IMR-90 (cell line): ENCODE data around the gene CPN2. TPM values are rescaled to one million over a fixed set of nuclear protein-coding genes. Genes with fewer than 3 reads are reported as not detected.

Source experiments
- ATAC-seq: fragments of 200-7000 bp; cut with Tn5 transposase; 2 replicates; pipeline ENCODE4 v1.9.1; 2020; ENCODE audit warnings: low read depth, mild to moderate bottlenecking, moderate library complexity
- BruUV-seq: library from RNA; stranded (reverse); fragments of 400-500 nt; replicated peaks from 2 replicates; lab custom pipeline; 2021; lab: Mats Ljungman, UMichigan
- CTCF ChIA-PET: fragments of 300-600 bp; formaldehyde crosslinking; extraction: SDS; loops from one replicate; lab custom pipeline; 2021; ENCODE audit warnings: antibody characterized with exemption; lab: Yijun Ruan, JAX
- POLR2A ChIA-PET: fragments of 300-600 bp; sonication (Branson Sonifier 250); formaldehyde crosslinking; loops from one replicate; lab custom pipeline; 2022; ENCODE audit warnings: antibody characterized with exemption; ENCODE audit not compliant: unreplicated experiment; lab: Charles Lee
- DNase-seq: peaks from one replicate; pipeline ENCODE4 v3.0.0; 2013
- H2AFZ ChIP-seq: replicated peaks from 2 replicates; pipeline ENCODE3; 2013; ENCODE audit warnings: low read length, mild to moderate bottlenecking; ENCODE audit not compliant: poor library complexity
- H2AK5ac ChIP-seq: 2 replicates; pipeline ENCODE4 v1.6.1; 2013; ENCODE audit warnings: low read depth, low read length, inconsistent platforms
- H2AK9ac ChIP-seq: replicated peaks from 2 replicates; pipeline ENCODE3; 2013; ENCODE audit warnings: mild to moderate bottlenecking, low read depth, low read length, moderate library complexity; ENCODE audit not compliant: poor library complexity
- H2BK120ac ChIP-seq: 2 replicates; pipeline ENCODE4 v1.6.1; 2013; ENCODE audit warnings: low read depth, low read length, inconsistent platforms
- H2BK15ac ChIP-seq: 3 replicates; pipeline ENCODE4 v1.6.1; 2013; ENCODE audit warnings: low read depth, low read length, inconsistent platforms
- H2BK20ac ChIP-seq: 2 replicates; pipeline ENCODE4 v1.6.1; 2013; ENCODE audit warnings: low read depth, mild to moderate bottlenecking, inconsistent platforms, low read length, moderate library complexity
- H2BK5ac ChIP-seq: 2 replicates; pipeline ENCODE4 v1.6.1; 2013; ENCODE audit warnings: mild to moderate bottlenecking, low read depth, low read length, inconsistent platforms; ENCODE audit not compliant: poor library complexity, severe bottlenecking
- H3K14ac ChIP-seq: replicated peaks from 2 replicates; pipeline ENCODE4 v1.6.1; 2013; ENCODE audit warnings: low read depth, low read length, inconsistent platforms
- H3K18ac ChIP-seq: 2 replicates; pipeline ENCODE4 v1.6.1; 2013; ENCODE audit warnings: low read depth, low read length, control low read depth
- H3K23ac ChIP-seq: 2 replicates; pipeline ENCODE4 v1.6.1; 2013; ENCODE audit warnings: low read depth, low read length, inconsistent platforms
- H3K27ac ChIP-seq: 2 replicates; pipeline ENCODE4 v1.5.1; 2013; ENCODE audit warnings: mild to moderate bottlenecking, control low read depth, low read length; ENCODE audit not compliant: insufficient read depth
- H3K27me3 ChIP-seq: 2 replicates; pipeline ENCODE4 v1.6.1; 2013; ENCODE audit warnings: low read length; ENCODE audit not compliant: control insufficient read depth, insufficient read depth
- H3K36me3 ChIP-seq: 2 replicates; pipeline ENCODE4 v1.6.1; 2013; ENCODE audit warnings: low read length, mixed read lengths; ENCODE audit not compliant: control insufficient read depth, insufficient read depth
- H3K4ac ChIP-seq: 2 replicates; pipeline ENCODE4 v1.6.1; 2013; ENCODE audit warnings: low read depth, low read length, inconsistent platforms
- H3K4me1 ChIP-seq: 2 replicates; pipeline ENCODE4 v1.6.1; 2013; ENCODE audit warnings: low read length, mixed read lengths; ENCODE audit not compliant: control insufficient read depth, insufficient read depth
- H3K4me2 ChIP-seq: 2 replicates; pipeline ENCODE4 v1.6.1; 2013; ENCODE audit warnings: low read depth, mild to moderate bottlenecking, control low read depth, low read length, moderate library complexity
- H3K4me3 ChIP-seq: 2 replicates; pipeline ENCODE4 v1.5.1; 2013; ENCODE audit warnings: low read depth, mild to moderate bottlenecking, control low read depth, low read length, moderate library complexity; ENCODE audit not compliant: insufficient read depth
- H3K56ac ChIP-seq: 2 replicates; pipeline ENCODE4 v1.6.1; 2013; ENCODE audit warnings: low read length, inconsistent platforms; ENCODE audit not compliant: insufficient read depth; ENCODE audit errors: extremely low read depth
- H3K79me1 ChIP-seq, 2 experiments: 2 replicates each; pipeline ENCODE4 v1.6.1; 2013; ENCODE audit warnings: low read length in 2 of 2, inconsistent platforms in 1 of 2, low read depth in 1 of 2
- H3K9ac ChIP-seq: 2 replicates; pipeline ENCODE4 v1.6.1; 2013; ENCODE audit warnings: low read depth, low read length, control low read depth
- H3K9me1 ChIP-seq: 2 replicates; pipeline ENCODE4 v1.6.1; 2013; ENCODE audit warnings: low read length, inconsistent platforms; ENCODE audit not compliant: insufficient read depth
- H3K9me3 ChIP-seq: 2 replicates; pipeline ENCODE4 v1.6.1; 2013; ENCODE audit warnings: low read length; ENCODE audit not compliant: control insufficient read depth, insufficient read depth
- H4K20me1 ChIP-seq: 2 replicates; pipeline ENCODE4 v1.6.1; 2013; ENCODE audit warnings: low read length, inconsistent platforms; ENCODE audit not compliant: insufficient read depth
- H4K5ac ChIP-seq: 2 replicates; pipeline ENCODE4 v1.6.1; 2013; ENCODE audit warnings: mild to moderate bottlenecking, low read depth, low read length, control low read depth
- H4K8ac ChIP-seq, 2 experiments: 2 replicates each; pipeline ENCODE4 v1.6.1; 2013; ENCODE audit warnings: low read depth in 2 of 2, low read length in 2 of 2, control low read depth in 1 of 2, inconsistent platforms in 1 of 2
- H4K91ac ChIP-seq: 2 replicates; pipeline ENCODE4 v1.6.1; 2013; ENCODE audit warnings: low read depth, low read length, inconsistent platforms; ENCODE audit not compliant: insufficient read depth
- BHLHE40 ChIP-seq: fragments of 150-350 bp; IDR thresholded peaks from 2 replicates; pipeline ENCODE4 v1.6.1; 2016; ENCODE audit warnings: mild to moderate bottlenecking, low read depth, low read length
- CEBPB ChIP-seq: IDR thresholded peaks from 2 replicates; pipeline ENCODE4 v1.6.1; 2012; ENCODE audit warnings: low read depth, low read length, improper control_type of control experiment
- CHD1 ChIP-seq: IDR thresholded peaks from 2 replicates; pipeline ENCODE4 v1.6.1; 2012; ENCODE audit warnings: low read depth, low read length, improper control_type of control experiment
- MAFK ChIP-seq: IDR thresholded peaks from 2 replicates; pipeline ENCODE4 v1.6.1; 2012; ENCODE audit warnings: low read depth, low read length, improper control_type of control experiment
- MAZ ChIP-seq: IDR thresholded peaks from 2 replicates; pipeline ENCODE4 v1.6.1; 2012; ENCODE audit warnings: low read depth, mild to moderate bottlenecking, low read length, improper control_type of control experiment, moderate library complexity, borderline replicate concordance
- NFE2L2 ChIP-seq: fragments of 150-350 bp; IDR thresholded peaks from 2 replicates; pipeline ENCODE4 v1.6.1; 2016; ENCODE audit warnings: low read depth, mild to moderate bottlenecking, low read length
- POLR2A ChIP-seq: IDR thresholded peaks from 2 replicates; pipeline ENCODE4 v1.6.1; 2012; ENCODE audit warnings: mild to moderate bottlenecking, low read depth, low read length
- RAD21 ChIP-seq: IDR thresholded peaks from 2 replicates; pipeline ENCODE4 v1.6.1; 2012; ENCODE audit warnings: low read length, improper control_type of control experiment
- RFX5 ChIP-seq: IDR thresholded peaks from 2 replicates; pipeline ENCODE4 v1.8.0; 2012; ENCODE audit warnings: low read depth, mild to moderate bottlenecking, low read length, moderate library complexity
- SMC3 ChIP-seq: fragments of 150-350 bp; IDR thresholded peaks from 2 replicates; pipeline ENCODE4 v1.6.1; 2016; ENCODE audit warnings: low read depth, mild to moderate bottlenecking, antibody characterized with exemption, low read length, moderate library complexity
- WGBS, 2 experiments: methylation state at CpG; one replicate each; pipeline versions ENCODE4 v1.1.5 to v1.1.7; 2013; ENCODE audit warnings: missing lambda C conversion rate in 2 of 2; ENCODE audit not compliant: insufficient read length in 1 of 2; ENCODE audit errors: extremely low coverage in 2 of 2; 5-methylcytosine and 5-hydroxymethylcytosine counted together
- dilution Hi-C: fragments of 300-500 bp; cut with HindIII; formaldehyde crosslinking; loops from one replicate; pipeline ENCODE4 v1.14.3; 2018; ENCODE audit warnings: low sequenced_read_pairs; ENCODE audit not compliant: unreplicated experiment
- in situ Hi-C: fragments of 300-500 bp; cut with MboI; formaldehyde crosslinking; loops from 3 replicates; pipeline ENCODE4 v1.14.3; 2019; ENCODE audit warnings: low sequenced_read_pairs, inconsistent platforms, mixed read lengths
- intact Hi-C: fragments of 100-400 bp; cut with micrococcal nuclease; formaldehyde crosslinking; loops from 2 replicates; pipeline ENCODE4 v1.10.0; 2022
- polyA plus RNA-seq, 3 experiments: library from polyadenylated mRNA; depleted of rRNA; stranded (reverse); fragments of >200 nt; gene quantifications; 2 replicates each; pipeline ENCODE4 v1.2.3, GENCODE V29; 2012; ENCODE audit warnings: low replicate concordance in 1 of 3
- total RNA-seq: library from RNA; depleted of rRNA; stranded (reverse); fragments of >200 nt; gene quantifications from 2 replicates; pipeline ENCODE4 v1.2.3, GENCODE V29; 2012
- TF ChIP-seq, protein P1 (sequence below): fragments of 150-350 bp; IDR thresholded peaks from 2 replicates; pipeline ENCODE4 v1.6.1; 2017; ENCODE audit warnings: mild to moderate bottlenecking, antibody characterized with exemption, low read length, low read depth
- TF ChIP-seq, protein P2 (sequence below): fragments of 150-350 bp; IDR thresholded peaks from 2 replicates; pipeline ENCODE4 v1.6.1; 2016; ENCODE audit warnings: low read depth, mild to moderate bottlenecking, low read length, moderate library complexity, borderline replicate concordance
- TF ChIP-seq, protein P3 (sequence below): conservative IDR thresholded peaks from 2 replicates; pipeline ENCODE4 v1.5.1; 2012; ENCODE audit warnings: mild to moderate bottlenecking, low read depth, low read length, improper control_type of control experiment

CPN2 gene
- total and polyA plus RNA-seq, 2 of the 4 experiments (the other 2 are of a cell fraction): 0.07 TPM; not detected in 1

DNA sequence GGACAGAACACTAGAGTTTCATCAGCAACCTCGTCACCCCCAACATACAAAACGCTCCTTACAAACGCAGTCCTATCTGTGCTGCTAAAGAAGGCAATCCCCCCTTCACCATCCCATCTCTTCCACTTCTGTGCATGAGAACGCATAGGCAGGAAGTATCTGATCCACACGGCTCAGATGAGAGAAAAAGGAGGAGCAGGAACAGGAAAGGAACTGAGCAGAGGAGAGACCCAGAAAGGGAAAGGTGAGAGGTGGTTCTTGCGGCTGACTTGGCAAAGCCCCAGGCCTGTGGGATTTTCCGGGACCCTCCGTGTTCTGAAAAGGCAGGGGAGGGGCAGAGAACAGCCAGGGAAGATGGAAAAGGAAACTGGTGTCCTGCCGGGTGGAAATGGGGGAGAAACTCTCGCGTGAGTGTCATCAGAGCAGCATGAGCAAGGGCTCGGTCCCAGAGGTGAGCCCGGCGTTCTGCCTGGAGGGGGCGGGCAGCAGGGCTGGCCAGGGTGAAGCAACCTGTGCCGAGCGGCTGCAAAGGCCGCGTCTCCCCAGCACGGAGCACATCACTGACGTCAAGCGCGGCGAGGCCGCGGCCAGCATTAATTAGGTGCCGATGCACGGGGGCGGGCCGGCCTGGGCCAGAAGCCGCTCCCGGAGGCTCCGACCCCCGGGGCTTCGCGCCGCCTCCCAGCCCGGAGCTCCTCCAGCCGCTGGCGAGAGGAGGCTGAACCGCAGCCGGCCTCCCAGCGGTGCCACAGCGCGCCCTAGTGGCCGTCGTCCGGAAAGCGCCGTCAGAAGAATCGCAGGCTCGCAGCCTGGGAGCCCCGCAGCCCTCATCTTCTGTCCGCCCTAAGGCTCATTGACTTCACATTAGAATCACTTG, 35.8 kb downstream of the CPN2 start:
- H3K23ac ChIP-seq: no peak overlapping the region
- H2AK5ac ChIP-seq: no peak overlapping the region
- peak overlapping the region; percentile 35 for H3K4me3 ChIP-seq
- no peaks in the 10 kb centered on the region for H3K9me1 ChIP-seq
- dilution Hi-C loops: no loop called here
- H3K4me1 ChIP-seq: peaks cover 3% of the 10 kb centered on the region; the same call in 1 of the 2 replicates
- ATAC-seq (peak; percentile 94), DNase-seq (peak; percentile 63)
- no peak overlapping the region for H3K27ac ChIP-seq
- H4K5ac ChIP-seq: no peak overlapping the region
- H3K36me3 ChIP-seq: no peaks in the 10 kb centered on the region
- H3K18ac ChIP-seq: no peak overlapping the region
- peaks cover 62% of the 10 kb centered on the region for H3K27me3 ChIP-seq
- no peak overlapping the region for H4K8ac ChIP-seq
- no peak overlapping the region for H3K4ac ChIP-seq
- no TSS peak for BruUV-seq
- no peak overlapping the region for H2BK15ac ChIP-seq
- H3K9ac ChIP-seq: peak overlapping the region; percentile 8; the same call in 1 of the 2 replicates
- no peak overlapping the region for H2AK9ac ChIP-seq
- CTCF ChIA-PET: interaction anchor here (0.6 to 2.5 kb wide), 19 partner anchors 9 to 670 kb away, joined by 3 to 83 read pairs (median 4); no protein-coding TSS in a partner anchor
- H2BK120ac ChIP-seq: no peak overlapping the region
- no peak overlapping the region for H2BK5ac ChIP-seq
- TF ChIP-seq, protein P1, sequence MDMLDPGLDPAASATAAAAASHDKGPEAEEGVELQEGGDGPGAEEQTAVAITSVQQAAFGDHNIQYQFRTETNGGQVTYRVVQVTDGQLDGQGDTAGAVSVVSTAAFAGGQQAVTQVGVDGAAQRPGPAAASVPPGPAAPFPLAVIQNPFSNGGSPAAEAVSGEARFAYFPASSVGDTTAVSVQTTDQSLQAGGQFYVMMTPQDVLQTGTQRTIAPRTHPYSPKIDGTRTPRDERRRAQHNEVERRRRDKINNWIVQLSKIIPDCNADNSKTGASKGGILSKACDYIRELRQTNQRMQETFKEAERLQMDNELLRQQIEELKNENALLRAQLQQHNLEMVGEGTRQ: no peak
- TF ChIP-seq POLR2A (peak; percentile 67; the same call in 1 of the 2 replicates), CEBPB (peak; percentile 75), MAZ (no peak), RFX5 (no peak), SMC3 (peak; percentile 93), MAFK (no peak), BHLHE40 (peak; percentile 23; the same call in 1 of the 2 replicates), NFE2L2 (no peak), RAD21 (peak; percentile 99), CHD1 (no peak)
- TF ChIP-seq, protein P2, sequence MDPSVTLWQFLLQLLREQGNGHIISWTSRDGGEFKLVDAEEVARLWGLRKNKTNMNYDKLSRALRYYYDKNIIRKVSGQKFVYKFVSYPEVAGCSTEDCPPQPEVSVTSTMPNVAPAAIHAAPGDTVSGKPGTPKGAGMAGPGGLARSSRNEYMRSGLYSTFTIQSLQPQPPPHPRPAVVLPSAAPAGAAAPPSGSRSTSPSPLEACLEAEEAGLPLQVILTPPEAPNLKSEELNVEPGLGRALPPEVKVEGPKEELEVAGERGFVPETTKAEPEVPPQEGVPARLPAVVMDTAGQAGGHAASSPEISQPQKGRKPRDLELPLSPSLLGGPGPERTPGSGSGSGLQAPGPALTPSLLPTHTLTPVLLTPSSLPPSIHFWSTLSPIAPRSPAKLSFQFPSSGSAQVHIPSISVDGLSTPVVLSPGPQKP: no peak
- TF ChIP-seq, protein P3, sequence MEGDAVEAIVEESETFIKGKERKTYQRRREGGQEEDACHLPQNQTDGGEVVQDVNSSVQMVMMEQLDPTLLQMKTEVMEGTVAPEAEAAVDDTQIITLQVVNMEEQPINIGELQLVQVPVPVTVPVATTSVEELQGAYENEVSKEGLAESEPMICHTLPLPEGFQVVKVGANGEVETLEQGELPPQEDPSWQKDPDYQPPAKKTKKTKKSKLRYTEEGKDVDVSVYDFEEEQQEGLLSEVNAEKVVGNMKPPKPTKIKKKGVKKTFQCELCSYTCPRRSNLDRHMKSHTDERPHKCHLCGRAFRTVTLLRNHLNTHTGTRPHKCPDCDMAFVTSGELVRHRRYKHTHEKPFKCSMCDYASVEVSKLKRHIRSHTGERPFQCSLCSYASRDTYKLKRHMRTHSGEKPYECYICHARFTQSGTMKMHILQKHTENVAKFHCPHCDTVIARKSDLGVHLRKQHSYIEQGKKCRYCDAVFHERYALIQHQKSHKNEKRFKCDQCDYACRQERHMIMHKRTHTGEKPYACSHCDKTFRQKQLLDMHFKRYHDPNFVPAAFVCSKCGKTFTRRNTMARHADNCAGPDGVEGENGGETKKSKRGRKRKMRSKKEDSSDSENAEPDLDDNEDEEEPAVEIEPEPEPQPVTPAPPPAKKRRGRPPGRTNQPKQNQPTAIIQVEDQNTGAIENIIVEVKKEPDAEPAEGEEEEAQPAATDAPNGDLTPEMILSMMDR: peak; percentile 96
- POLR2A ChIA-PET: interaction anchor here (0.6 kb wide), 1 partner anchor 174 kb away, joined by 3 read pairs; no protein-coding TSS in a partner anchor
- H3K56ac ChIP-seq: no peak overlapping the region
- intact Hi-C loops: loop anchor here (1.0 to 10.0 kb wide), 7 partner anchors 178 to 1851 kb away; no protein-coding TSS in a partner anchor
- peaks cover 12% of the 10 kb centered on the region for H3K9me3 ChIP-seq
- in situ Hi-C loops: loop anchor here (5.0 to 10.0 kb wide), 3 partner anchors 178 to 651 kb away; partner anchors contain the start of gene HES1
- H3K4me2 ChIP-seq: peak overlapping the region; percentile 57
- H3K79me1 ChIP-seq: no peaks in the 10 kb centered on the region
- H3K14ac ChIP-seq: no peak overlapping the region
- H4K20me1 ChIP-seq: no peaks in the 10 kb centered on the region
- peak overlapping the region; percentile 90 for H2AFZ ChIP-seq
- no peak overlapping the region for H2BK20ac ChIP-seq
- no peak overlapping the region; the same call in 1 of the 2 replicates for H4K91ac ChIP-seq
- WGBS, 2 experiments: 2% methylated on average over 26 of the region's 54 CpGs; no CpG with 5 or more reads in 1 of the 2 experiments
